NT2/D1 (cell line): ENCODE results near the gene LSM12.
A peak's percentile ranks its signal among the peaks of the same experiment; 100 is the strongest.

Source experiments
- DNase-seq: peaks from one replicate; pipeline ENCODE4 v3.0.0-alpha.2; 2011; ENCODE audit warnings: low read depth, low spot score
- H3K27me3 ChIP-seq: 2 replicates; pipeline ENCODE4 v1.6.0; 2011; ENCODE audit warnings: mild to moderate bottlenecking; ENCODE audit not compliant: insufficient read length, insufficient read depth
- H3K36me3 ChIP-seq: 2 replicates; pipeline ENCODE4 v1.6.1; 2011; ENCODE audit warnings: mild to moderate bottlenecking, low read length, mixed read lengths; ENCODE audit not compliant: insufficient read depth, insufficient read length
- H3K4me1 ChIP-seq: 2 replicates; pipeline ENCODE4 v1.5.1; 2011; ENCODE audit not compliant: insufficient read depth, insufficient read length
- H3K4me3 ChIP-seq: 2 replicates; pipeline ENCODE4 v1.5.1; 2011; ENCODE audit warnings: low read depth; ENCODE audit not compliant: insufficient read length
- H3K9ac ChIP-seq: 2 replicates; pipeline ENCODE4 v1.6.0; 2011; ENCODE audit warnings: low read depth; ENCODE audit not compliant: insufficient read length
- H3K9me3 ChIP-seq: 2 replicates; pipeline ENCODE4 v1.5.1; 2011; ENCODE audit warnings: mild to moderate bottlenecking, low read length; ENCODE audit not compliant: insufficient read depth
- SUZ12 ChIP-seq: IDR thresholded peaks from 2 replicates; pipeline ENCODE4 v1.6.1; 2011; ENCODE audit not compliant: insufficient read length, insufficient read depth; ENCODE audit errors: extremely low read depth
- YY1 ChIP-seq: IDR thresholded peaks from 2 replicates; pipeline ENCODE4 v1.6.1; 2011; ENCODE audit not compliant: insufficient read length, insufficient read depth
- ZNF274 ChIP-seq: IDR thresholded peaks from 2 replicates; pipeline ENCODE4 v1.6.1; 2011; ENCODE audit warnings: mild to moderate bottlenecking, low read depth, low read length

LSM12 gene

DNA sequence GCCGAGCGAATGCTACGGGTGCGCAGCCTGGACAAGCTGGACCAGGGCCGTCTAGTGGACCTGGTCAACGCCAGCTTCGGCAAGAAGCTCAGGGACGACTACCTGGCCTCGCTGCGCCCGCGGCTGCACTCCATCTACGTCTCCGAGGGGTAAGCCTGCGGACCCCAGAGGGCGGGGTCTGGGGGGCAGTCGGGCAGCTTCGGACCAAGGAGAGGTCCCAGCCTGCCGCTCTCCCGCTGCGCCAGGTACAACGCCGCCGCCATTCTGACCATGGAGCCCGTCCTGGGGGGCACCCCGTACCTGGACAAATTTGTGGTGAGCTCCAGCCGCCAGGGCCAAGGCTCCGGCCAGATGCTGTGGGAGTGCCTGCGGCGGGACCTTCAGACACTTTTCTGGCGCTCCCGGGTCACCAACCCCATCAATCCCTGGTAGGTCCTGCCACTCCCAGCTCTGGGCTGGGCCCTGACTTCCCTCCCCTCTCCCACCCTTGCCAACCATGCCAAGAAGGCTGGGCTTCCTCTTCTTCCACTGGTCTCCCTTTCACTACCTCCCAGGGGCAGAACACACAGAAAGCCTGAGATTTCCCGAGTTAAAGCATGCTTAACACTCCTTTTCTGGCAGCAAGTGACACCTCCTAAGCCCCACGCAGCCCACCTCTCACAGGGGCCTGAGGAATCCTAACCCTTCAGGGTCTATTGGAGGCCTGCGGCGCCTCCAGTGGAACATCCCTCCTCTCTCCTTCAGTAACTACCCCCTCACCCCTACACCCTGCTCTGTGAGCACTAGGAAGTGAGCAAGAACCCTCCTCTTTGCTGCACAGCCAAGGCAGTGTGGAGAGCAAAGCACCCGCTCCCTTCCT lies 58.9 kb downstream of the LSM12 start:
- Histone ChIP-seq H3K36me3 (peaks cover 29% of the 10 kb centered on the region), H3K4me3 (peak overlapping the region; percentile 50), H3K9ac (peak overlapping the region; percentile 79), H3K9me3 (no peaks in the 10 kb centered on the region), H3K27me3 (peaks cover 35% of the 10 kb centered on the region), H3K4me1 (peaks cover 8% of the 10 kb centered on the region)
- TF ChIP-seq ZNF274, result no peak
- no peak for TF ChIP-seq SUZ12
- TF ChIP-seq YY1, result no peak
- no peak for DNase-seq

DNA sequence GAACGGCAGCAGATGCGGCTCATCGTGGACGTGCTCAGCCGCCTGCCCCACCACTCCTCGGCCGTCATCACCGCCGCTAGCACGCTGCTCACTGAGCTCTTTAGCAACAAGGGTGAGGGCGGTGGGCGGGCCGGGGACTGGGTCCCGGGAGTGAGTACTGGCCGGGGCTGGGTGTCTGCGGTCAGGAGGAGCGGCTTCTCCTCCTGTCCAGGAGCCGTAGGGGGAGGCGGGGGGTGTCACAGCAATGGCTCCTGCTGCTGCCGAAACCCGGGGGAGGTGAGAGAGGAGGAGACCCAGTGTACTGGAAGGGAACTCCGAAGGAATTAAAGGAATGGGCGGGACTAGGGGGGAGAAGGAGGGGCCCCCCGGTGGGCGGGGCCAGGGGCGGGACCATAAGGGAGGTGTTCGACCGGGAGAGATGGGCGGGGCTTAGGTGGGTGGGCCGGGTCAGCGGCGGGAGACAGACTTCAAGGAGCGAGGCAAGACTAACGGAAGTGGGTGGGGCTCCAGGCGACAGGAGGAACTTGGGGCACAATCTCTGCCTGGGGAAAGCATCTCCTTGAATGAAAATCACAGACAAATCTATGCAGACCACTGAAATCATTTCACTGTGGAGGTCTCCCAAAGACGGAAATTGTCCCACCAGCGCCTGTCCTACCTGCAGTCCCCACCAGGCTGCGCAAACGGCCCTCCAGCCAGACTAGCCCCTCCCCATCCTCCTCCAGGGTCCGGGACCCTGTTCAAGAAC lies 59.7 kb downstream of the LSM12 start:
- H3K27me3 ChIP-seq, result peaks cover 35% of the 10 kb centered on the region
- H3K36me3 ChIP-seq, result peaks cover 21% of the 10 kb centered on the region
- H3K4me1 ChIP-seq, result peaks cover 8% of the 10 kb centered on the region
- no peaks in the 10 kb centered on the region for H3K9me3 ChIP-seq
- H3K9ac ChIP-seq, result peak overlapping the region; percentile 81
- peak; percentile 92 for DNase-seq
- no peak for TF ChIP-seq ZNF274
- no peak for TF ChIP-seq YY1
- TF ChIP-seq SUZ12, result no peak
- peak overlapping the region; percentile 68 for H3K4me3 ChIP-seq

DNA sequence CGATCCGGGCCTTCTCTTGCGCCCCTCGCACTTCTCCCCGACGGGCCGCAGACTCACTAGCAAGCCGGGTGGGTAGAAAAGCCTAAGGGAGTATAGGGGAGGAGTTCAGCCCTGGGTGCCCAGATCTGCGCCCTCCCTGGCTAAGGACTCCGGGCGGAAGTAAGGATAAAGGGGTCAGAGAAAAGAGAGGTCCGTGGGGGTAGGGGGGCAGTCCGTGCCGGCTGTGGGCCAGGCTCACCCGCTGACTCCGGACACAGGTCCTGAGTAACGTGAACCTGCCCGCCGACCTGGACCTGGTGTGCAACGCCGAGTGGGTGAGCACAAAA lies 60.2 kb downstream of the LSM12 start:
- H3K36me3 ChIP-seq, result peaks cover 16% of the 10 kb centered on the region
- no peak for TF ChIP-seq ZNF274
- TF ChIP-seq YY1, result no peak
- TF ChIP-seq SUZ12, result no peak
- H3K4me3 ChIP-seq, result peak overlapping the region; percentile 68
- peaks cover 8% of the 10 kb centered on the region for H3K4me1 ChIP-seq
- no peak for DNase-seq
- H3K27me3 ChIP-seq, result peaks cover 35% of the 10 kb centered on the region
- H3K9ac ChIP-seq, result peak overlapping the region; percentile 81
- no peaks in the 10 kb centered on the region for H3K9me3 ChIP-seq

DNA sequence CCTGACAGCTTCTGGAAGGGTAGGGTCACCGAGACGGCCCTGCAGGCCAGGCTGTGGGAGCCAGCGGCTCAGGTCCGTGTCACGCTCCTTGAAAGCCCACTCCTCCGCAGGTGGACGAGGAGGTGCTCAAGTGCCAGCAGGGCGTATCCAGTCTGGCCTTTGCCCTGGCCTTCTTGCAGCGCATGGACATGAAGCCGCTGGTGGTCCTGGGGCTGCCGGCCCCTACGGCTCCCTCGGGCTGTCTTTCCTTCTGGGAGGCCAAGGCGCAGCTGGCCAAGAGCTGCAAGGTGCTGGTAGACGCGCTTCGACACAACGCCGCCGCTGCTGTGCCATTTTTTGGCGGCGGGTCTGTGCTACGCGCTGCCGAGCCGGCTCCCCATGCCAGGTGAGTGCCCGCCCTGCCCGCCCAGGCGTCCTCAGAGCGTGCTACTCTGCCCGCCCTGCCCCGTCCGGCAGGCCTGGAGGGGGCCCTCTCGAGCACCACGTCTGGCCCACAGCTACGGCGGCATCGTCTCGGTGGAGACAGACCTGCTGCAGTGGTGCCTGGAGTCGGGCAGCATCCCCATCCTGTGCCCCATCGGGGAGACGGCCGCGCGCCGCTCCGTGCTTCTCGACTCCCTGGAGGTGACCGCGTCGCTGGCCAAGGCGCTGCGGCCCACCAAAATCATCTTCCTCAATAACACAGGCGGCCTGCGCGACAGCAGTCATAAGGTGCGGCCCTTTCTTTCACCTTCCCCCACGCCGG lies 60.8 kb downstream of the LSM12 start:
- Histone ChIP-seq H3K36me3 (peaks cover 12% of the 10 kb centered on the region), H3K9ac (peak overlapping the region; percentile 81), H3K4me1 (peaks cover 8% of the 10 kb centered on the region), H3K4me3 (peak overlapping the region; percentile 68), H3K27me3 (peaks cover 35% of the 10 kb centered on the region), H3K9me3 (no peaks in the 10 kb centered on the region)
- TF ChIP-seq SUZ12 (peak; percentile 36), YY1 (no peak), ZNF274 (no peak)
- DNase-seq, result no peak

DNA sequence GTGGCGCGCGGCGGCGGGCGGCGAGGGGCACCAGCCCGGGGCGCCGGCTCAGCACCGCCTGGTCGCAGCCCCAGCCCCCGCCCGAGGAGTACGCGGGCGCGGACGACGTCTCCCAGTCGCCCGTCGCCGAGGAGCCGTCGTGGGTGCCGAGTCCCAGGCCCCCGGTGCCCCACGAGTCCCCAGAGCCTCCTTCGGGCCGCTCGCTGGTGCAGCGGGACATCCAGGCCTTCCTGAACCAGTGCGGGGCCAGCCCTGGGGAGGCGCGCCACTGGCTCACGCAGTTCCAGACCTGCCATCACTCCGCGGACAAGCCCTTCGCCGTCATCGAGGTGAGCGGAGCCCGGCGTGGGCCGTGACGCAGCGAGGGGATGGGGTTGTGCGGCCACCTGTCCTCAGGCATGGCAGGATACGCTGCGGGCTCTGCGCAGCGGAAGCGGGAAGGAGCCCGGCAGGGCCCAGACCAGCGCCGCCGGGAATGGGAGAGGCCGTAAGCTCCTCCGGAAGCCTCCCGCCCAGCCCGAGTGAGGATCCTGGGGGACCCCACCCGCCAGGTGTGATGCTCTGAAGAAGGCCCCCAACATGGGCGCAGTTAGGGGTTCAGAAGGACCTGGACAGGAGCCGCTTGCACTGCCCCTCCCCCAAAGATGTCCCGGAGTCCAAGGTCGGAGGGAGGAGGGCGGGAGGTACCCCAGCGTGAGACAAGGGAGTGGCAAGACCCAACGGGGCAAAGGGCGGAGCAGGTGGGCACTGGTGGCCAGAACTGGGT lies 61.5 kb downstream of the LSM12 start:
- no peak for DNase-seq
- peaks cover 8% of the 10 kb centered on the region for H3K4me1 ChIP-seq
- peaks cover 7% of the 10 kb centered on the region for H3K36me3 ChIP-seq
- H3K9me3 ChIP-seq, result no peaks in the 10 kb centered on the region
- H3K27me3 ChIP-seq, result peaks cover 35% of the 10 kb centered on the region
- TF ChIP-seq SUZ12, result peak; percentile 33
- no peak for TF ChIP-seq YY1
- no peak for TF ChIP-seq ZNF274
- peak overlapping the region; percentile 81 for H3K9ac ChIP-seq
- peak overlapping the region; percentile 68 for H3K4me3 ChIP-seq

DNA sequence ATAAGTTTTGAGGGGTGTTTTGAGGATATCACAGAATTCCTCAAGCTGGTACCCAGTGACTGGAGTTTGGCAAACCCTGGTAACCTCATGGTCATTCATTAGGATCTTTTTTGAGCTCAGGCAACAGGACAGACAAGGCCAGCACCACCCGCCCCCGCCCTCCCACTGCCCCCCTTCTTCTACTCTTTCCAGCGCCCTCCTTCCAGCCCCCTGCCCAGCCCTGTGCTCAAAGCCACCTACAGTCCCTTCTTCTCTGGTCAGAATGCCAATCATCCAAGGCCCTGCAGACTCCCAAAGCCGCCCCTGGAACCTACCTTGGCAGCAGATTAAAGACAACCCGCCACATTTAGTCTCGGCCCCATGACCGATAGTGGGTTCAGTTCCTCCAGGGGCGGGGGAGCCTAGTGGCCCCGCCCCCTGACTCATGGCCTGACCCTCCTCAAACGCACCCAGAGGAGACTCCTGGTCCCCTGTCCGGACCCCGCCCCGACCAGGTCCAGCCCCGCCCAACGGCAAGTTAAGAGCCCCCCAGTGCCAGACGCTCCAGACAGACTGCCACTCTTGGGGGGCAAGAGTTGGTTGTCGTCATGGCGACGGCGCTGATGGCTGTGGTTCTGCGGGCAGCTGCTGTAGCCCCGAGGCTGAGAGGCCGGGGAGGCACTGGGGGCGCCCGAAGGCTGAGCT lies 62.3 kb downstream of the LSM12 start, which contains the start of gene NAGS:
TSS of gene NAGS (plus strand) at position 546 of the 684 bp plus-strand sequence. CDS start at position 588, 42 bp downstream.
- DNase-seq, result no peak
- Histone ChIP-seq H3K36me3 (peaks cover 3% of the 10 kb centered on the region), H3K4me3 (peak within 1 kb of the TSS; percentile 68), H3K4me1 (peaks cover 8% of the 10 kb centered on the region), H3K9ac (peak within 1 kb of the TSS; percentile 81), H3K27me3 (peaks cover 35% of the 10 kb centered on the region), H3K9me3 (no peaks in the 10 kb centered on the region)
- TF ChIP-seq SUZ12 (peak; percentile 28), ZNF274 (no peak), YY1 (no peak)
